ENCODE results near the gene SLC24A3.

Gene SLC24A3

DNA sequence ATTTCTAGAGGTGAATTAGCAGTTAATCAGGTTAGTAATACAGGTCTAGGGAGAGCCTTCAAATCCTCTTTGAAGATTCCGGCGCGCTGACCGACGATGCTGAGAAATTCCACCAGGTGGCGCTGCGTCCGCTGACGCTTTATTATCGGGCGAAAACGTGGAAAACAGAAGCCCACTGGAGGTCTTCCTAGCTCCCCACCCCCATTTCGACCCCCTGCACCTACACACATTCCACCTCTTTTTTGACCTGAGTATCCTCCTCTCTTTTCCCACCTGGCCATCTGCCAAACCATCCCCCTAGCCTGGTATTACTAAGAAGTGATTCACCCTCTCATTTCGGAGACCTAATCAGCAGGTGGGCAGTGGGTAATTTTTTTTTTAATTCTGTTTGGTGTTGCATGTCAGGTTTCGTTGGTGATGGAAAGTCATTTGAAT lies 480.3 kb downstream of the SLC24A3 start:
- Mint-ChIP-seq H3K27me3 (peaks cover 15% of the 10 kb centered on the region), H3K27ac (no peak overlapping the region), H3K4me1 (ENCODE audit: low read depth) (peaks cover 4% of the 10 kb centered on the region), H3K9me3 (ENCODE audit: low read depth) (no peaks in the 10 kb centered on the region), H3K36me3 (no peaks in the 10 kb centered on the region), H3K4me3 (no peak overlapping the region)

DNA sequence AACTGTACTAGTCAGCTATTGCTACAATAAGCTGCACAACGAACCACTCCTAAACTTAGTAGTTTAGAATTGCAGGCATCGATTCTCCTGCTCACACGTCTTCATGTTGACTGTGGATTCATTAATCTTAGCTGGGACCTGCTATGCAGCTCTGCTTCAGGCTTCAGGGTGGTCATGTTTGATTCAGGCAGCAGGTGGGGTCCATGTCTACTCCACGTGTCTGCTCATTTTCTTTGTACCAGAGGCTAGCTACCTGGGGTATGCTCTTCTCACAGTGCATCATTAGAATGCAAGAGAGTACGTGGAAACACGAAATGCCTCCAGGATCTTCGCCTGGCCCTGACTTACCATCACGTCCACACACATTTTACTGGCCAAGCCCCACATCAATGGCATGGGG lies 481.1 kb downstream of the SLC24A3 start:
- Mint-ChIP-seq H3K9me3 (ENCODE audit: low read depth) (no peaks in the 10 kb centered on the region), H3K27ac (no peak overlapping the region), H3K36me3 (no peaks in the 10 kb centered on the region), H3K27me3 (peaks cover 15% of the 10 kb centered on the region), H3K4me3 (no peak overlapping the region), H3K4me1 (ENCODE audit: low read depth) (peaks cover 4% of the 10 kb centered on the region)

DNA sequence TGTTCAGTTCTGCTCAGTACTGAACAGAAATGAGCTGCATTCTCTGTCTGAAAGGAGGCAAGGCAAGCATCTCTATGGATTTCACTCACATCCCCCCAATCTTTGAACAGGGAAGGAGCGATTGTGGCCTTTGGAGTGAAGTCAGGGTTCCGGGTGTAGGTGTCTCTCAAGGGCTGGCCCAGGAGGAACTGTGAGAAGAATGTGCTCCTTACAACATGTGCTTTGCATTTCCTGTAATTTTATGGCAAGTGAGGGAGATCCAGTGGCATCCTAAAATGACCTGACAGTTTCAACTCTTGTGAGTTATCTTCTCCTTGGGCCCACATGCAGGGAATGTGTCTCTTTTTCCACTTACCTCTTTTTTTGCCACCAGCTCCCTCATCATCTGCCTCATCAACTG lies 482.6 kb downstream of the SLC24A3 start:
- no peaks in the 10 kb centered on the region for H3K36me3 Mint-ChIP-seq
- peaks cover 14% of the 10 kb centered on the region for H3K27me3 Mint-ChIP-seq
- no peaks in the 10 kb centered on the region for H3K9me3 Mint-ChIP-seq (ENCODE audit: low read depth)
- no peak overlapping the region for H3K27ac Mint-ChIP-seq
- peaks cover 4% of the 10 kb centered on the region for H3K4me1 Mint-ChIP-seq (ENCODE audit: low read depth)
- H3K4me3 Mint-ChIP-seq: no peak overlapping the region

DNA sequence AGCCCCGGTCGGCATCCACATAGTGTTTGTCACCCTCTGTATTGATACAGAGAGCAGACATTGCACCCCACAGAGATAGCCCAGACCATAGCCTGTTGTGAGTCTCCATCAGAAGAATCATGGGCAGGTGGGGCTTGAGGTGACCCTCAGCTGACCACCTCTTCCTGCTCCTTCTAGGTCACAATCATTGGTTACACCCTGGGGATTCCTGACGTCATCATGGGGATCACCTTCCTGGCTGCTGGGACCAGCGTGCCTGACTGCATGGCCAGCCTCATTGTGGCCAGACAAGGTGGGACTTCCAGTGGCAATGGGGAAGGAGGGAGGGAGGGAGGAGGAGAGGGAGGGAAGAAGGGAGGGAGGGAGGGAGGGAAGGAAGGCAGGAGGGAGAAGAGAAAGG lies 484.2 kb downstream of the SLC24A3 start:
- Mint-ChIP-seq H3K27me3 (peaks cover 6% of the 10 kb centered on the region), H3K4me1 (ENCODE audit: low read depth) (peaks cover 4% of the 10 kb centered on the region), H3K27ac (no peak overlapping the region), H3K4me3 (no peak overlapping the region), H3K36me3 (no peaks in the 10 kb centered on the region), H3K9me3 (ENCODE audit: low read depth) (no peaks in the 10 kb centered on the region)

DNA sequence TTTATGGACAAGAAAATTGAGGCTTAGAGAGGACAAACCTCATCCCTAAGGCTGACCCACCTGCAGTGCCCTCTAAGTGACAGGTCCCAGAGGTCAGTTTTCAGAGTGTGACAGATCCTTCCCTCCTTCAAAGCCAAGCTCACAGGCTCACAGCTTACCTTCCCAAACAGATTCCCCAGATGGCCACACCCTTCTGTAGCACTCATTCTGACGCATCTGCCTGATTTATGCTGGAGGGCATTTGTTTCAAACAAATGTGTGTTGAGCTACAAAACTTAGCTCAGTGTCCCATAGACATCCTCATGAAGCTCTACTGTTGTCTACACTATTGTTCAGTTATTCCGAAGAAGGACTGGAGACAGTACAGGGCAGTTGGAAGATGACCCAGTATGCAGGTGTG lies 485.0 kb downstream of the SLC24A3 start:
- Mint-ChIP-seq H3K27ac (no peak overlapping the region), H3K27me3 (peaks cover 10% of the 10 kb centered on the region), H3K9me3 (ENCODE audit: low read depth) (no peaks in the 10 kb centered on the region), H3K4me1 (ENCODE audit: low read depth) (peaks cover 2% of the 10 kb centered on the region), H3K4me3 (no peak overlapping the region), H3K36me3 (no peaks in the 10 kb centered on the region)

DNA sequence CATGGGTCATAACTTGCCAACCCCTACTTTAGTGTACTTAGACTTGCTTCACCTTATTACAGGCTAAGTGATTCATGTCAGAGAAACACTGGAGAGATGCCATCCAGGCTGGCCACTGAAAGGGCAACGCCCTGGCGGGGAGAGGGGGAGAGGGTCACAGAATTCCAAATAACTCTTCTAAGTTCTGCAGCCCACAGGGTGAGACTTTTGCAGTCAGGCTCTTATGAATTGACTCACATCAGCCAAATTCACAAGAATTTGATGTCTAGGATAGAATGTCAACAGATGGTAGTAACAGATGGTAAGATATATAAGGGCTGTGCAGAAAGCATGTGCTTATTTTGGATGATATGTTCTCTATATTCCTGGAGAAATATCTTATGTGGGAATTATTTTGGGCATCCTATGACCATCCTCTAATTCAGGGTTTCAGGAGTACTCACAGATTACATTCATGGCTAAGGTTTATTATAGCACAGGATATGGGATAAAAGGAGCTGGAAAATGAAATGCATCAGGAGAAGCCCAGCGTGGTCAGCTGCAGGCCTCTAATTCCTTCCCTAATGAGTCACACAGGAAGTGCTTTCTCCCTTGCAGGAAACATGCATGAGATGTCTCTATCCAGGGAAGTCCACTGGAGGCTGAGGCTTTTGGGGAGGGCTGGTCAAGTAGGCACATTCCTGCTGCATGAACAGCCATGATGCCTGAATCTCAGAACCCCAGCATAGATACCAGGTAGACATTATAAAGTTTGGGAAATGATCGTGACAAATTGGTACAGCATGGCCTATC lies 486.9 kb downstream of the SLC24A3 start:
- peaks cover 12% of the 10 kb centered on the region for H3K27me3 Mint-ChIP-seq
- no peaks in the 10 kb centered on the region for H3K9me3 Mint-ChIP-seq (ENCODE audit: low read depth)
- no peaks in the 10 kb centered on the region for H3K4me1 Mint-ChIP-seq (ENCODE audit: low read depth)
- H3K36me3 Mint-ChIP-seq: no peaks in the 10 kb centered on the region
- H3K27ac Mint-ChIP-seq: no peak overlapping the region
- H3K4me3 Mint-ChIP-seq: no peak overlapping the region

DNA sequence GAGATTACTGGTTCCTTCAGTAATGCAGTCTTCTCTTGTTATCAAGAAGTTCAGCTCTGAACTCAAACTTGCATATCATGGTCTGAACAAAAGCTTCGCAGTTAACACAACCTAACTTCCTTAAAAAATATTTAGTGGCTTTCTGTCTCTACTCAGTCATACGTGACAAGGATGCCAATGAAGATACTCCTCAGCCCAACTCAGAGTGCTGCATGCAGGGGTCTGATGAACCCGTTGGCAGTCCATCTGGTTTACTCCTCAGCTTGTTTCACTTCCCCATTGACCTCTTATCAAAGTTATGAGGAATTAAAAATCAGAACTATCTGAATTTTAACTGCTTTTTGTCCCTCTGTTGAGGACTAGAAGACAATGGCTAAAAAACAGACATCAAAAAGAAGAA lies 489.0 kb downstream of the SLC24A3 start:
- Mint-ChIP-seq H3K36me3 (no peaks in the 10 kb centered on the region), H3K4me1 (ENCODE audit: low read depth) (no peaks in the 10 kb centered on the region), H3K27me3 (peaks cover 11% of the 10 kb centered on the region), H3K4me3 (no peak overlapping the region), H3K27ac (no peak overlapping the region), H3K9me3 (ENCODE audit: low read depth) (no peaks in the 10 kb centered on the region)

DNA sequence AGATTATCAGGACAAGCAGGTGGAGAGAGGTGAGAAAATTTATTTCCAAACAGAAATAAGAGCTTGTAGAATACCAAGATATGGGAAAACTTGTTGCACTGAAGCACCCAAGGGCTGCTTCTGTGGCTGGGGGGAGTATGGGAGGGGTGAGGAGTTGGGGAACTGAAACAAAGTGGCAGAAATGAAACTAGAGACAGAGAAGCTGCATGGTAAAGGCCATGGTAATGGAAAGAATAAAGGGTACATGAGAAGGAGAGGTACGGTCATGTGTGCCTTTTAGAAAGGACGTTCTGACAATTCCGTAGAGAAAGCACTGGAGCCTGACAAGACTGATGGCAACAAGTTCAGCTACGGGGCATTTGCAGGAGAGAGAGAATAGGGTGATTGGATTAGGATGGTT lies 494.0 kb downstream of the SLC24A3 start:
- no peaks in the 10 kb centered on the region for H3K9me3 Mint-ChIP-seq (ENCODE audit: low read depth)
- no peak overlapping the region for H3K4me3 Mint-ChIP-seq
- peaks cover 9% of the 10 kb centered on the region for H3K27me3 Mint-ChIP-seq
- no peak overlapping the region for H3K27ac Mint-ChIP-seq
- H3K36me3 Mint-ChIP-seq: no peaks in the 10 kb centered on the region
- no peaks in the 10 kb centered on the region for H3K4me1 Mint-ChIP-seq (ENCODE audit: low read depth)

DNA sequence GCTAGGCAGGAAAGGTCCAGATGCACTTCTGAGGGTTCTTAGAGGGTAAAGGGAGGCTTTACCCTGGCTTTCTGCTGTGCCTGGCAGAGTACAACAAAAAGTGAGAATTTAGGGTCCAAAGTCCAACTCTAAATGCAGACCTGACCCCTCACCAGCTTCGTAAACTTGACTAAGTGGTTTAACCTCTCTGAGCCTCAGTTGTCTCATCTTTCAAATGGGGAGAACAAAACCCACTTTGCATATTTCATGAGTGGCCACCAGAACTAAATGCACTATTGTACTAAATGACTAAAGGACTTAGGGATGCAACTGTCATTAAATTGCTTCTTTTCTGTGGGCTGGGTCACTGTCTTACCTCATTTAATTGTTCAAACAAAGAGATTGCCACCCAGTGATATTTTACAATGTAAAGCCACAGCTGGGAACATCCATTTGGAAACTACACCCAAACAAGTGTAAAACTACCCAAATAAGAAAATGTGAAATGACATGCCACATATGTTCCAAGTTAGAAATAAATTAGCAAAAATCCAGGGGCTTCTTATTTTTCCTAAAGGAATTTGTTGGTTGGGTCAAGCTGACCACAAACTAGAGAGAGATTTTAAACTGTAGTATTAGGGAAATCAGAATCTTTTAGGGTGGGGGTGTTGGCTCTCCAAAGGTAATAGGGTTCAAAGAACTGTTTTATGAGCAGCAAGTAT lies 497.3 kb downstream of the SLC24A3 start:
- Mint-ChIP-seq H3K4me3 (no peak overlapping the region), H3K36me3 (no peaks in the 10 kb centered on the region), H3K4me1 (ENCODE audit: low read depth) (no peaks in the 10 kb centered on the region), H3K27ac (no peak overlapping the region), H3K9me3 (ENCODE audit: low read depth) (no peaks in the 10 kb centered on the region), H3K27me3 (no peaks in the 10 kb centered on the region)

DNA sequence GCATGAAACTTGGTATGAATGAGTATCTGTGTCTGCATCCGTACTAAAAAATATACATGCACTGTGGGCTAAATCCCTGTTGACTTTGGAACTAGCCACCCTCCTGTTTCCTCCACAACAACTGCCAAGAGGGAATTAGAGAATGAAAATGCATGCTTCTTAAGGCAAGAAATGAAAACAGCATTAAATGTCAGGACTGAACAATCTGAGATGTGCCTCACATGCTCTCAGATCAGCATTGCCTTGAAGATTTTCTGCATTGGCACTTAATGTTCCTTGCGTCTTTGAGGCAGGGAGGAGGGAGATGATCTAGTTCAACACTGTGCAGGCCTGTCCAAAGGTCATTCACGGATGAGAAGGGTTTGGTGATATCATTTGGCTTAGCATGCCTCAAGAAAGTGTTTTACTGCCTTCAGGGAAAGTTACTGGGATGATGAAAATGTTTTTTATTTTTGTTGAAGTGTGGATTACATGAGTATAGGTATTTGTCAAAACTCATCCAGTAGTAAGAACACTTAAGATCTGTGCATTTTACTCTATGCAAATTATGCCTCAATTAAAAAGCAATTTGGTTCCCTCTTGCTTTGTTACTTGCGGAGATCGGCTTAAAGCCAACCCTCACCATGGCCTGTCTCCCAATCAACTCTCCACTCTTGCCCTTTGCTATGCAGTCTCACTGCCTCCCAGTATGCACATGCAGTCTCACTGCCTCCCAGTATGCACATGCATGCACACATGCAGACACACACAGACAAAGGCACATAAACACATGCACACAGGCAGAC lies 498.1 kb downstream of the SLC24A3 start:
- Mint-ChIP-seq H3K4me3 (no peak overlapping the region), H3K4me1 (ENCODE audit: low read depth) (no peaks in the 10 kb centered on the region), H3K27me3 (no peaks in the 10 kb centered on the region), H3K27ac (no peak overlapping the region), H3K36me3 (no peaks in the 10 kb centered on the region), H3K9me3 (ENCODE audit: low read depth) (no peaks in the 10 kb centered on the region)

DNA sequence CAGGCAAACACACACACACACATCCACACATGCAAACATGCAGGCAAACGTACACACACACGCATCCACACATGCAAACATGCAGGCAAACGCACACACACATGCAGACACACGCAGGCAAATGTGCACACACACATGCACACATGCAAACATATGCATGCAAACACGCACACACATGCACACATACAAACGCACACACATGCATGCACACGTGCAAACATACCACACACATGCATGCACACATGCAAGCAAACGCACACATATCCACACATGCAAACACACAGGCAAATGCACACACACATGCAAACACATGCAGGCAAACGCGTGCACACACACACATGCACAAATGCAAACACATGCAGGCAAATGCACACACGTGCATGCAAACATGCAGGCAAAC lies 498.7 kb downstream of the SLC24A3 start:
- no peak overlapping the region for H3K27ac Mint-ChIP-seq

DNA sequence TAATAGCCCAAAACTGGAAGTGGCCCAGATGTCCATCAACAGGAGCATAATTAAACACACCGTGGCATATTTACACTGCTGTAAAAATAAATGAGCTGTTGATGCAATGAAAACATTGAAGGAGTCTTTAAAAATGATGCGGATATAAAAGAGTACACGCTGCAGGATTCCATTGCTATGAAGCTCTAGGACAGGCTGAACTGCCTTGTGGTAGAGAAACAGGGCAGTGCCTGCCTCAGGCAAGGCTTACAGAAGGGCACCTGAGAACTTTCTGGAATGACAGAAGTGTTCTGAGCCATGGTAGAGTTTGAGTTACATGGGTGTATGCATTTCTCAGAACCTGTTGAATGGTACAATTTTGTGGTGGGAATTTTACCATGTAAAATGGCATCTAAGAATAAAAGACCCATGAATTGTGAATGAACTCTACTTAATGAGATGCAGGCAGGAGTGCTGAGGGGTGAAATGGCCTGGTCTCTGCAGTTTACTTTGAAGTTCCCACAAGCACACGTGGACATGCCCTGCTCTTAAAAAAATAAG lies 500.3 kb downstream of the SLC24A3 start:
- Mint-ChIP-seq H3K4me3 (no peak overlapping the region), H3K9me3 (ENCODE audit: low read depth) (no peaks in the 10 kb centered on the region), H3K27ac (no peak overlapping the region), H3K27me3 (no peaks in the 10 kb centered on the region), H3K36me3 (peaks cover 2% of the 10 kb centered on the region), H3K4me1 (ENCODE audit: low read depth) (no peaks in the 10 kb centered on the region)

More for the DNA sequence above, 498.7 kb downstream of the SLC24A3 start:
- H3K4me3 Mint-ChIP-seq: no peak overlapping the region
- H3K4me1 Mint-ChIP-seq (ENCODE audit: low read depth): no peaks in the 10 kb centered on the region
- H3K9me3 Mint-ChIP-seq (ENCODE audit: low read depth): no peaks in the 10 kb centered on the region
- H3K36me3 Mint-ChIP-seq: no peaks in the 10 kb centered on the region
- no peaks in the 10 kb centered on the region for H3K27me3 Mint-ChIP-seq

DNA sequence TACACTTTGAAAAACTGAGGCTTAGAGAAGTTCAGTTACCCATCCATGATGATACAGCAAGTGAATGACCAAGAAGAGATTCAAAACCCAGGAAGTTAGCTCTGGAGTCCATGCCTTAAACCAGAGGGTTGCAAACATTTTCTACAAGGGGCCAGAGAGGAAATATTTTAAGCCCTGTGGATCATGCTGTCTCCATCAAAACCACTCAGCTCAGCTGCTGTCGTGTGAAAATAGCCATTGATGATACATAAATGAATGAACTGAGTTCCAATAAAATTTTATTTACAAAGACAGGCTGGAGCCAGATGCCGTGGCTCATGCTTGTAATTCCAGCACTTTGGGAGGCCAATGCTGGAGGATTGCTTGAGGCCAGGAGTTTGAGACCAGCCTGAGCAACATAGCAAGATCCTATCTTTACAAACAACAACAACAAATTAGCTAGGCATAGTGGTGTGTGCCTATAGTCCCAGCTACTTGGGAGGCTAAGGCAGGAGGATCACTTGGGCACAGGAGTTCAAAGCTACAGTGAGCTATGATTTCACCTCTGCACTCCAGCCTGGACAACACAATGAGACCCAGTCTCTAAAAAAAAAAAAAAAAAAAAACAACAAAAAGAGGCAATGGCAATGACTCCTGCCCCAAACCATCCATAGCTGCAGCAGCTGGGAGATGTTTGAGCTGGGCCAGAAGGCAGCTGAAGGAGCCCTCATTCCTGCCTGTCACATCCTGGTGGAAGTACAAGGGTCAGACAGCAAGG lies 501.6 kb downstream of the SLC24A3 start:
- Mint-ChIP-seq H3K4me1 (ENCODE audit: low read depth) (no peaks in the 10 kb centered on the region), H3K27me3 (no peaks in the 10 kb centered on the region), H3K27ac (no peak overlapping the region), H3K9me3 (ENCODE audit: low read depth) (no peaks in the 10 kb centered on the region), H3K4me3 (no peak overlapping the region), H3K36me3 (peaks cover 2% of the 10 kb centered on the region)

DNA sequence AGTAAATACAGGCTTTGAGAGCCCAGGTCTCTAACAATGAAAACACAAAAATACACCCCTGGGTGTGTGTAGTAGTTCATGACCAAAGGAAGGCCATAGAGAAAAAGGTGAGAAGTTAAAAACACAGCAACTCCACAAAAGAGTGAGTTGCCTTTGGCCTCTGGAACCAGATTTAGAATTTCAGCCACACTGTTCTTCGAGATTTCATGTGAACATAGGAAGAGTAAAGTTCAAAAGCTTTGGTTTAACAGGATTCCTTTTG lies 502.1 kb downstream of the SLC24A3 start:
- H3K36me3 Mint-ChIP-seq: peaks cover 2% of the 10 kb centered on the region
- H3K4me3 Mint-ChIP-seq: no peak overlapping the region
- H3K4me1 Mint-ChIP-seq (ENCODE audit: low read depth): no peaks in the 10 kb centered on the region
- H3K27me3 Mint-ChIP-seq: no peaks in the 10 kb centered on the region
- H3K9me3 Mint-ChIP-seq (ENCODE audit: low read depth): no peaks in the 10 kb centered on the region
- H3K27ac Mint-ChIP-seq: no peak overlapping the region

Data from activated naive CD8-positive, alpha-beta T cell (primary cell).